HG02571 (cell line): ENCODE measurements around the gene ZNF609.
A peak's percentile ranks its signal among the peaks of the same experiment; 100 is the strongest.

Source experiments
- ATAC-seq: cut with Tn5 transposase; IDR thresholded peaks from one replicate; pipeline ENCODE4 v1.9.1; 2021; ENCODE audit warnings: mild to moderate bottlenecking, moderate library complexity; ENCODE audit not compliant: unreplicated experiment

ZNF609 gene

DNA sequence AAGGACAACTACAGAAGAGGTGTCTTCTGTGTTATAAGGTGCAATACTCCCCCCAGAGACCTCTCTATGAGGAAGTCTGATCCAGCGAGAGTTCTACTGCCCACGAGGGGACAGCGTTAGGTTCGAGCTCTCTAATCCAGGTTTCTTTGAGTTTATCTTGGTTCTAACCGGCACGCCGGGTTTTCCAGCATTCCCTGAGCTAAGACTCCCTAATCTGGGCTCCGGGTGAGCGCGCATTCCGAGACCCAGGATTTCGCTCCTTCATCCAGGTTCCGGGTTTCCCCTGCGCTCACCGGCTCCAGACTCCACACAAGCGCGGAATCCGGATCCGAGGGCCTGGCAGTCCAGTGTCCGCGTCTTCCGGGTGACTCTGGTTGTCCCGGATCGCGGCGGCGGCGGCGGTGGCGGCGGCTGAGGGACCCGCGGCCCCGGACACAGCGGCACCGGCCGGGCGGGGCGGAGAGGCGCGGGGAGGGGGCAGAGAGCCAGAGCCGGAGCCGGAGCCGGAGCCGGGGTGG, at the start of gene ZNF609:
Gene ZNF609, plus strand, starts transcription at position 373 of the 518 bp plus-strand sequence. CDS start 38,842 bp downstream, outside the sequence.
- ATAC-seq, result peak; percentile 58

DNA sequence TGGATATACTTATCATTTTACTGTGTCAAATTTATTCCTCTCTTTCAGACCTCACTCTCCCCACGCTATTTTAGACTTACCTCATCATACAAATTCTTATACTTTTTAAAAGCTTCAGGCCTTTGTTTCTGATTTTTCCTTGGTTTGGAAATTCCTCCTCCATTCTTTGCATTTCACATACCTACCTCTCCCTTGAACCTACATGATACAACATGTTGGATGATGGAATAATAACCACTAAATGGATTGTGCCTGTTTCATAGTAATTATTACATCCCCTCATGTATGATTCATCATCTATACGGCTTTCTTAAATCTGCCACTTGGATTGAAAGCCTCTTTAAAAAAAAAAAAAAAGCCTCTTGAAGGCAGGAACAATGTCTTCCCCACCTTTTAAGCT, 48.2 kb upstream of the ZNF609 start:
- no peak for ATAC-seq

GRCh38 chr15:64422697-64423096, 37.7 kb upstream of the ZNF609 start:
- ATAC-seq, result no peak

- no peak for ATAC-seq
These were observed 36.4 kb upstream of the ZNF609 start for GRCh38 chr15:64423970-64424369.

DNA sequence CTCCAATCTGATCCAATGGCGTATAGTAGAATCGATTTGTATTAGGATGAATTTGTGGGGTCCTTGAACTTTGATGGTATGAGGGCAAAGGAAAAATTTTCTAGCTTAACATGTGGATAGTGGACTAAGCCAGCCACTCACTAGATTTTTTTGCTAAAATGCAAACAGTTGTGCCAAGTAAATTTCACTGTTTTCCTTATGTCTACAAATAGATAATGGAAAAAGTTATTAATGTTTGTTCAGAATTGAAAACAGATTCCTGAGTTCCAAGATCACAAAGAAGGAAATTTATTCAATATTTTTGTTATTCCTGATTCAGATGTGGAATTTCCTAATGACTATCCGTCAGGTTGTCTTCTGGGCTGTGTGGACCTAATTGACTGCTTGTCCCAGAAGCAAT, 35.2 kb upstream of the ZNF609 start:
- no peak for ATAC-seq

GRCh38 chr15:64426845-64427465, 33.4 kb upstream of the ZNF609 start:
- ATAC-seq, result no peak

DNA sequence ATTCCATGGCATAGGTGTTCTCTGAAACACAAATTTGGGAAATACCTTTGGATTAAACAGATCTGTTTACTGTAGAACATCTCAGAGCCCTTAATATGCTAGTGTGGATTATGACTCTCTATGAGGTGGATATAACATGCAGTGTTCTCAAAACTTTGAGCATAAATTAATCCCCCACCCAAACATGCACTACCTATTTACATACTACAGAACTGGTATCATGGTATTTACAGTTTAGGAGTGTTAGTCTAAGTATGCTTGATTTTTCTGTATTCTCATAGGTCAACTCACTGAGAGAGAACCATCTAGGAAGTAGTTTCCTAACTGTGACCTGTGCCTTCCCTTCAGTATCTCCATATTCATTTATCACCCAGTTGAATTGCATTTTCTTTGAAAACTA, 30.9 kb upstream of the ZNF609 start:
- no peak for ATAC-seq

DNA sequence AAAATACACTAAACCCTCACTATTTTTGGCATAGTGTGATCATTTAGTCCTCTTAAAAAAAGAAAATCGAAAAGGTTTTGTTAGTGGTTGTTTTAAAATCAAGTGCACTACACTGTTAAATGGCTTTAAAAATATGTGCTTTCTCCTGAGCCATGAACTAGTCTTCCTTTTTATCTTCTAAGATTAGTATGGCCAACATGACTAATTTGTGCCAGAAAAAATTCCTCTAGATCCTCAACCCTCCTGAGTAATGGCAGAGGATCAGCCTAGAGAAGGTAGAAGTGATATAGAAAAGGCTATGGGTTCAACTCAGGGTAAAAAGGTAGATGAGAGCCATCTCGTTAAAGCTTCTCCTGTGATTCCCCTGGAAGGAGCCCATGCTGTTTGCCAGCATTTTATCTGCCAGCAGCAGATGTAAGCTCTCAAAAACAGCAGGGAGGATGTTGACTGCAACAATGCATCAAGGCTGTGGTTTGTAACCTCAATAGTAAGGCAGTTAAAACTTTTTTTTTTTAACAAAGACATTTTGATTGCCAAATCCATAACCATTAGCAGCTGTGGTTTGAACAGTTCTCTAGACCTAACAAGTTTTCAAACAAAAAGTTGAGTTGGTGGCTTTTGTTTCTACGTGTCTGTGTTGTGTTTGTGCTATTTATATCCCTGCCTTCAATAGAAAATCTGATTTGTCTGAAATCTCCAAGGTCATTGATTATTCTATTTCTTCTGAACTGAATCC, 30.2 kb upstream of the ZNF609 start:
- no peak for ATAC-seq

GRCh38 chr15:64437982-64438381, 22.4 kb upstream of the ZNF609 start:
- no peak for ATAC-seq

- ATAC-seq, result no peak
These were observed 21.5 kb upstream of the ZNF609 start for GRCh38 chr15:64438653-64439447.

GRCh38 chr15:64441852-64442251, 18.5 kb upstream of the ZNF609 start:
- ATAC-seq, result no peak

DNA sequence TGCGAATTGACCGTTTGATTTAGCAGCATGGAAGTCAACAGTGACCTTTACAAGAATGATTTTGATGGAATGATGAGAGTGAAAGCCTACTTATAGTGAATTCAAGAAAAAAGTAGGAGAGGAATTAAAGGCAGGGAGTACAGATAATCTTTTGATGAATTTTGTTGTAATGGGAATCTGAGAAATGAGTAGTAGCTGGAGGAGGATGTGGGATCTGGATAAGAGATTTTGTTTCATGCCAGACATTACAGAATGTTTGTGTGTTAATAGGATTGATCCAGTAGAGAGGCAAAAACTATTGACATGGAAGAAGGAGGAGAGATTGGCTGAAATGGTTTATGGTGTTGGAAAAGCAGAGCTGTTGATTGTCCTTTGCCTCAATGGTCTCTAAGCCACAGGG, 17.4 kb upstream of the ZNF609 start:
- no peak for ATAC-seq

DNA sequence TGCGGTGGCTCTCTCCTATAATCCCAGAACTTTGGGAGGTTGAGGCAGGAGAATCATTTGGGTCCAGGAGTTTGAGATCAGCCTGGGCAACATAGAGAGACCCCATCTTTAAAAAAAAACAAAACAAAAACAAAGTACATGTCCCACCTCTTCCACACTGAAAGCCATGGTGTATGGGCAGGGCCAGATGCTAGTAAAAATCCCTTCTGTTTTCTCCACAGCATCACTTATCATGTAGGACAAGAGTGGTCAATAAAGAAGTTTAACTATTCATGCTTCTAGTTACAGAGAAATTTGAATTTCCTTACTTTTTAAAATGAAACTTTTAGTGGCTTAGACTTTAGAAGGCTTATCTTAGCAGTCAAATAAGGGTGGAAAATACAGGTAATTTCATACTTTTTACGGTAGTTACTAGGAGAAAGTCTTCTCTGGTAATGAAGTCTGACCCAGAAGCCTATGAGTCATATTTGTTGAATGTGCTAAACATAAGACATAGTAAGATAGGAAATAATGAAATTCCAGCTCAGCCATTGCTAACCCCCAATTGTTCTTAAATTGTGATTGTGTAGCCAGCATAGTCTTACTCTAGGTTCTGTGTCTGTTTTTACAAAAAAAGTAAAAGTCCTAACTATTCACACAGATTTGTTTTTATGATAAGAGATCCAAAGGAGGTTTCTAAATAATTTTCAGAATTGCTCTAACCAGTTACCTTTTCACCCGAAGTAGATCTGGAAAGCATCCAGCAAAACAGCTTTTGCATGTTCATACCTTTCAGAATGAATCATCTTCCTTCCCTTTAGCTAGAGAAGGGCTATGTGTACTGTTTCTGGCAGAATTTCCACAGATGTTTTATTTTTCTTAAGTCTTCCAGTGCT, 16.4 kb upstream of the ZNF609 start:
- peak; percentile 58 for ATAC-seq

DNA sequence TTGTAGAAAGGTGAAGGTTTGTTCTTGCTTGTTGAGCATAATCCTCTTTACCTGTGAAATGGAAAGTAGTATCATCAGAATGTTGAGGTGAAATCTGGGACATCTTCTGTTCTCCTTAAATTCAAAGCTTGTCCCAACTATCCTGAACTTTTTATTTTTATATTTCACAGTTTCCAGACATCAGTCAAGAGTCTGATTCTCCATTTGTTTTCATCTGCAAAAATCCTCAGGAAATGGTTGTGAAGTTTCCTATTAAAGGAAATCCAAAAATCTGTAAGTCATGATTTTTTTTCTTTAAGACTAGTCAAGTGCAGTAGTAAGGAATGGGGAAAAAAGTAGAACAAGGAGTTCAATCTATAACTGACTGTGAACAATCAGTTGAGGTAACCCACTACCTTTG, 15.5 kb upstream of the ZNF609 start:
- ATAC-seq, result no peak

DNA sequence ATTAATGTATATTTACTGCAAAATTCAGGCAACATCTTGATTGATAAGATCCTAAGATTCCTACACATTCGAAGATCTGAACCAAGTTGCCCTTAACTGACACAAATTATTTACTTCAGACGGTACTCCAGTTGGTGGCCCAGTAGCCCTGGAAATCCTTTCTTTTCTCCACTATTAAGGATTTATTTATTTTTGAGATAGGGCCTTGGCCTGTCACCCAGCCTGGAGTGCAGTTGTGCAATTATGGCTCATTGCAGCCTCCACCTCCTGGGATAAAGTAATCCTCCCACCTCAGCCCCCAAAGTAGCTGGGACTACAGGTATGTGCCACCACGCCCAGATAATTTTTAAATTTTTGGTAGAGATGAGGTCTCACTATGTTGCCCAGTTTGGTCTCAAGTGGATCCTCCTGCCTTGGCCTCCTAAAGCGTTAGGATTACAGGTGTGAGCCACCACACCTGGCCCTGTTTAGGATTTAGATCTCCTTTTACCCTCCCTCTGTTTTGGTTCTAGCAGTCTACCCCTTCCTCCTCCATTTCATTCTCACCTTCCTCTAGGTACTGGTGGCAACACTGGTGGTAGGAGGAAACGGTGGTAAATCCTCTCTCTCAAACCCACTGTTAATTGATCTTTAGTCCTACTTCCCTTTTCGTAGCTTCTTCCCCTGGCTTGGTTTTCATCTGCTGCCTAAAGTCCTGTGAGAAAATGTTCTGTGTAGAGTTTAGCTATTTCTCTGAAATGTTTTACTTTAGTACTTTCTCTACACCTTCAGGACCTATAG, 12.7 kb upstream of the ZNF609 start:
- ATAC-seq, result no peak

- no peak for ATAC-seq
These were observed 7.2 kb upstream of the ZNF609 start for GRCh38 chr15:64452988-64453688.

DNA sequence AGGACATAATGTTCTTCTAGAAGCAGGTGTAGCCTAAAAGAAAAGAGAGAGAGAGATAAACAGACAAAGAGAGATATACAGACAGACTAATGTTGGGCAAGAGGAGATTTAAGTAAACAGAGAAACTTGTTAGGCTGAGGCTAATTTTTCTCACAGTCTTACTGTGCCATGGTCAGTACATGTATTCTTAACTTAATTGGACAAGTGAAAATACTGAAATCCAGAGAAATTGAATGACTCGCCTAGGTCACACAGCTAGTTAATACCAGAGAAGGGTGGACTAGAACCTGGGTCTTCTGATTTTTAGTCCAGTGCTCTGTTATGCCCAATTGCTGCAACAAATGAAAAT, 6.7 kb upstream of the ZNF609 start:
- no peak for ATAC-seq

DNA sequence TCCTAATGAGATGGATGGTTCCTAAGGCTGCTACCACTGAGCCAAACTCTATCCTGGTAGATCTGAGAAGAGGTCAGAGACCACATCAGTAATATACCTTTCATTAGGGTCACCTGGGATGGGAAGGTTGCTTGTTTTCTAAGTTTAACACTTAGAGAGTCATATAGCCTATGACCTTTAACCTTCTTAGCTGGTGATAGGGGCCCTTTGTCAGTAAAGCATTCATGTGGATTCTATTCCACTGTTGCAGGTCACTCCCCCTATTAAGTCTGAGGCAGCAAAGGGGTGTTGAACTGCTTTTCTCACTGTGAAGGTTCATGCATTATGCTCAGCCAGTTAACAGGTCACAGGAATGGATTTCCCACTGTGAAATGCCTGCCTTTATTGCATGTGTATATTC, 6.1 kb upstream of the ZNF609 start:
- no peak for ATAC-seq

GRCh38 chr15:64455961-64456371, 4.4 kb upstream of the ZNF609 start:
- ATAC-seq, result no peak
